DND-41 (cell line): Measurements from ENCODE around the gene GAB1.

Experiments used
- ATAC-seq: fragments of 200-7000 bp; cut with Tn5 transposase; 3 replicates; pipeline ENCODE4 v1.9.1; 2021; ENCODE audit warnings: low read depth; ENCODE audit not compliant: insufficient read depth
- DNase-seq: peaks from one replicate; pipeline ENCODE4 v3.0.0-alpha.2; 2020
- H2AFZ ChIP-seq: 2 replicates; pipeline ENCODE4 v1.6.0; 2012; ENCODE audit warnings: low read depth, low read length
- H3K27ac ChIP-seq: 2 replicates; pipeline ENCODE4 v1.5.1; 2012; ENCODE audit warnings: low read length, inconsistent platforms
- H3K27me3 ChIP-seq: fragments of 200-600 bp; sonication (generic); 2 replicates; pipeline ENCODE4 v1.6.0; 2012; ENCODE audit warnings: low read length, mild to moderate bottlenecking, inconsistent platforms; ENCODE audit not compliant: insufficient read depth, poor library complexity
- H3K36me3 ChIP-seq: 2 replicates; pipeline ENCODE4 v1.5.1; 2012; ENCODE audit warnings: low read length, inconsistent platforms; ENCODE audit not compliant: insufficient read depth
- H3K4me1 ChIP-seq: 2 replicates; pipeline ENCODE4 v1.5.1; 2012; ENCODE audit warnings: mild to moderate bottlenecking, low read length; ENCODE audit not compliant: insufficient read depth
- H3K4me2 ChIP-seq: 2 replicates; pipeline ENCODE4 v1.6.0; 2012; ENCODE audit warnings: mild to moderate bottlenecking, moderate library complexity, low read length, inconsistent platforms; ENCODE audit not compliant: insufficient read depth
- H3K4me3 ChIP-seq, 2 experiments: fragments of 200-600 bp in 1 of 2; shearing (Covaris generic) in 1 of 2; 2 replicates each; pipeline ENCODE4 v1.5.1; 2012 to 2016; ENCODE audit warnings: inconsistent platforms in 2 of 2, low read length in 2 of 2, mild to moderate bottlenecking in 2 of 2, low read depth in 1 of 2, moderate library complexity in 1 of 2
- H3K79me2 ChIP-seq: 2 replicates; pipeline ENCODE4 v1.6.0; 2012; ENCODE audit warnings: low read length, inconsistent platforms; ENCODE audit not compliant: insufficient read depth
- H3K9ac ChIP-seq: 2 replicates; pipeline ENCODE4 v1.6.0; 2012; ENCODE audit warnings: low read depth, mild to moderate bottlenecking, inconsistent platforms, low read length, moderate library complexity
- H3K9me3 ChIP-seq: 2 replicates; pipeline ENCODE4 v1.5.1; 2012; ENCODE audit warnings: low read length, moderate library complexity, mild to moderate bottlenecking, inconsistent platforms; ENCODE audit not compliant: insufficient read depth, severe bottlenecking
- H4K20me1 ChIP-seq: 2 replicates; pipeline ENCODE4 v1.6.0; 2012; ENCODE audit warnings: low read length; ENCODE audit not compliant: insufficient read depth
- CTCF ChIP-seq: IDR thresholded peaks from 2 replicates; pipeline ENCODE4 v1.5.1; 2012; ENCODE audit warnings: borderline replicate concordance, low read length, moderate library complexity, mild to moderate bottlenecking; ENCODE audit not compliant: poor library complexity, severe bottlenecking; ENCODE audit errors: extremely low read depth
- EZH2 ChIP-seq: IDR thresholded peaks from 3 replicates; pipeline ENCODE4 v1.6.1; 2012; ENCODE audit warnings: borderline replicate concordance, low read depth, mild to moderate bottlenecking, moderate library complexity, low read length, inconsistent platforms; ENCODE audit not compliant: severe bottlenecking

The GAB1 gene

DNA sequence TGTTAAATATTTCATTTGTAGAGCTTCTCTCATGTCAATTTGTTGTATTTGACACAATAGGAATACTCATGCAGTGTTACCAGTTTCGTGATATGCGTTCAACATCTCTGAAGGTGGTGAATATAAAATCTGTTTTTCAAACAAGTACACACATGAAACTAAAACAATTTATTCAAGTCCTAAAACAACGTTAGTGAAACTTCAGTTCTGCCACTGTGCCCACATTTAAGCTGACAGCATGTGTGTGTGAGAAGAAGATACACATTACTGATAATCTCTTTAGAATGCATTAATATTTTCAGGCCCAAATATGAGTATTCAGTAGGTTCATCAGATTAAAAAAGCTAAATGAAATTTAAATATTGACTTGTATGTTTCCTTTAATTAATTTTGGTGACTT is 21.7 kb downstream of the GAB1 start:
- Histone ChIP-seq H3K27me3 (peaks cover 3% of the 10 kb centered on the region), H3K27ac (no peak overlapping the region), H3K79me2 (no peaks in the 10 kb centered on the region), H2AFZ (no peak overlapping the region), H3K9me3 (no peaks in the 10 kb centered on the region), H3K4me1 (peaks cover 13% of the 10 kb centered on the region), H3K4me3 (no peak overlapping the region), H3K36me3 (no peaks in the 10 kb centered on the region), H3K9ac (no peak overlapping the region), H4K20me1 (no peaks in the 10 kb centered on the region), H3K4me2 (no peak overlapping the region)
- ATAC-seq, result no peak
- no peak for DNase-seq
- no peak for TF ChIP-seq EZH2
- no peak for TF ChIP-seq CTCF

DNA sequence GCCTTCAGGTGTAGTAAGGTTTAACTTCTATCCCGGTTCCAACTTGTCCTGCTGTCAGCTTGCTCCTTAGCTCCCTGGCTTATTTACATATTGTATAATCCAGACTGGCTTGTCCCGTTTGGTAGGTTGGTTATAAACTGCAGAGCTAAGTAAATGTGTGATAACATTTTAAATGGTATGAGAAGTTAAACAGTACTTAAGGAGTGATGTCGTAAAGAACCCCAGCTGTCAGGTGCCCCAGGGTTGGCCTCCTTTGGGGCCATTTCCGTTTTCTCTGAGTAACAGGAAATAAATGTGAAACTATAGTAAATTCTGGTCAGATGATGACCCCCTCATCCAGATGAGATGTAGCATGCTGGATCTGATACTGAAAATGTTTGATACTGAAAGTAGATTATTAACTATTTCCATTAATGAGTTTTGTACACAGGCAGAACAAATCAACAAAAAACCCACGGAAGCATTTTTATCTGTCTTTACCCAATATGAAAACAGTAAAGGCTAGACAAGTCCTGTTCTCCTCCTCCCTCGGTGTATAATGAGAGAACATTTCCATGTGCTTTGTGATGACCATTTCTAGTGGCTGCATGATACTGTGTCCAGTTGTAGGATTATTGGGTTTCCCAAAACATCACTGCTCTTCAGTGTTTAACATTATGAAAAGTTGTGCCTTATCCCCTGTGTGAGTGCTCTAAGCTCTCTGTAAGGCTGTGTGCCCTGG is 22.4 kb downstream of the GAB1 start:
- Histone ChIP-seq H2AFZ (peak overlapping the region; percentile 29; the same call in 1 of the 2 replicates), H3K9me3 (no peaks in the 10 kb centered on the region), H4K20me1 (no peaks in the 10 kb centered on the region), H3K4me2 (peak overlapping the region; percentile 36), H3K36me3 (no peaks in the 10 kb centered on the region), H3K79me2 (no peaks in the 10 kb centered on the region), H3K27ac (peak overlapping the region; percentile 35; the same call in 1 of the 2 replicates), H3K4me3 (no peak overlapping the region), H3K9ac (no peak overlapping the region), H3K4me1 (peaks cover 13% of the 10 kb centered on the region), H3K27me3 (peaks cover 3% of the 10 kb centered on the region)
- peak; percentile 93 for ATAC-seq
- DNase-seq, result peak; percentile 57
- TF ChIP-seq EZH2 (no peak), CTCF (no peak)

GRCh38 chr4:143359644-143360193 is 23.0 kb downstream of the GAB1 start:
- H4K20me1 ChIP-seq, result no peaks in the 10 kb centered on the region
- H3K4me1 ChIP-seq, result peaks cover 13% of the 10 kb centered on the region
- DNase-seq (no peak), ATAC-seq (no peak)
- H3K4me3 ChIP-seq, result no peak overlapping the region
- no peaks in the 10 kb centered on the region for H3K9me3 ChIP-seq
- H3K27me3 ChIP-seq, result peaks cover 3% of the 10 kb centered on the region
- no peak overlapping the region for H3K9ac ChIP-seq
- peak overlapping the region; percentile 35; the same call in 1 of the 2 replicates for H3K27ac ChIP-seq
- TF ChIP-seq EZH2, result no peak
- no peak for TF ChIP-seq CTCF
- H3K36me3 ChIP-seq, result no peaks in the 10 kb centered on the region
- no peak overlapping the region for H3K4me2 ChIP-seq
- peak overlapping the region; percentile 29; the same call in 1 of the 2 replicates for H2AFZ ChIP-seq
- no peaks in the 10 kb centered on the region for H3K79me2 ChIP-seq
